OCI-LY1 (cell line): ENCODE results near the gene CFAP73.

ENCODE experiments used
- CTCF ChIP-seq: fragments of 200-600 bp; sonication (generic), shearing (Covaris generic); IDR thresholded peaks from 2 replicates; pipeline ENCODE4 v1.5.1; 2017; ENCODE audit warnings: mild to moderate bottlenecking, antibody characterized with exemption, low read length, moderate library complexity, mixed read lengths
- EZH2 ChIP-seq: fragments of 200-600 bp; sonication (generic), shearing (Covaris generic); IDR thresholded peaks from 2 replicates; pipeline ENCODE4 v1.8.0; 2017; ENCODE audit warnings: borderline replicate concordance, mixed run types, mild to moderate bottlenecking, antibody characterized with exemption, low read length, moderate library complexity, mixed read lengths

- no peak for TF ChIP-seq CTCF
- no peak for TF ChIP-seq EZH2
Measured at GRCh38 chr12:113169697-113170096, 20.2 kb downstream of the CFAP73 start.
